ENCODE results near the gene TRIP13.

The TRIP13 gene

GRCh38 chr5:885529-885928, 7.2 kb upstream of the TRIP13 start:
- in situ Hi-C loops (cut with HindIII; ENCODE audit: low sequenced_read_pairs), result no loop called here
- no peak for TF ChIP-seq CTCF (IDR thresholded peaks at IDR 0.05; ENCODE audit: low read depth, low read length)
- H3K4me3 ChIP-seq (ENCODE audit: low read depth, low read length), result no peak overlapping the region
- no peak for DNase-seq (ENCODE audit: low read depth, low spot score)

DNA sequence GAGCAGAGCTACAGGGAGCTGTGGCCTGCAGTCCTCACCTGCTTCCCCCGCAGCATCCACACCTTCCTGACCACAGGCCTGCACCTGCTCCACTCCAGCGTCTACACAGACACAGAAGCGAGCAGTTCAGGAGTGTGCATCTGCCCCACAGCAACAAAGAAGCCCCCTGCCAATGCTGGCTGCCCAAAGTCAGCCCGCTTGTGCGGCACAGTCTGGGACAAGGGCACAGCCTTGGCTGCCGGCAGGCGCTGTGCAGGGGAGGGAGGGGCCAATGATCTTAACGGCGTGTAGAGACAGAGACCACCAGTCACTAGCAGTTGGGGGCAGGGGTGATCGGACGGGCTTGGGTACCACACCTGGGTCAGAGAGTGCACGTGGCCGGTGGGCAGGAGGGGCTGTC, 6.6 kb upstream of the TRIP13 start:
- in situ Hi-C loops (cut with HindIII; ENCODE audit: low sequenced_read_pairs), result no loop called here
- TF ChIP-seq CTCF (IDR thresholded peaks at IDR 0.05; ENCODE audit: low read depth, low read length), result no peak
- H3K4me3 ChIP-seq (ENCODE audit: low read depth, low read length), result no peak overlapping the region
- no peak for DNase-seq (ENCODE audit: low read depth, low spot score)

GRCh38 chr5:886716-887325, 5.9 kb upstream of the TRIP13 start:
- in situ Hi-C loops (cut with HindIII; ENCODE audit: low sequenced_read_pairs), result no loop called here
- no peak for TF ChIP-seq CTCF (IDR thresholded peaks at IDR 0.05; ENCODE audit: low read depth, low read length)
- H3K4me3 ChIP-seq (ENCODE audit: low read depth, low read length), result no peak overlapping the region
- DNase-seq (ENCODE audit: low read depth, low spot score), result no peak

DNA sequence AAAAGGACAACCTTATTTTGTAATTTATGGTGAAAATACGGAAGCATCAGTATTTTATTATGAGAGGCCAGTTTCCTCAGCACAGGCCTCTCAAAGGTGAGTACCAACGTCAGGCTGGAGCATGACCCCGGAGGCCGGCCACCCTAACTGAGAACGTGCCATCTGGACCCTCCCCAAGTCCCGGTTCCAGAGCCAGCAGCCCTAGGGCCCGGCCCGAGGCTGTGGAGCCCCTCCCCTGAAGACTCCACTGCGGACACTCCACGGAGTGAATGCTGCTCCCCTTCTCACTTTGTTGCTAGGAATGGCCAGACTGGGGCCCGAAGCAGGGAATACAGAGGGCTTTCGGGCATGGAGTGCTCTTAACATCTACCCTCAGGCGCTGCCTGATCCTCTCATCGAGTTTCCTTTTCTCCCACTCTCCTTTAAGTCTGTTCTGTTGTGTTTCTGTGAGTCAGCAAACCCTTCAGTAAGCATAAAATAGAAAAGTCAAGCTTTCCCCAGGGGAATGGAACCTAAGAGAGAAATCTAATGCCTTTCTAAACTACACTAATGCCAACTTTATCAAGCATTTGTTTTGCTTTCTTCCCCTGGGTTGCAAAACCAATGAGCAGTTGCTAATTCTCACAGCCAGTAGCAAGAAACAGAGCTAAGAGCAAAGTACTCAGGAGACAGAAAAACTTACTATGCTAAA, 4.6 kb upstream of the TRIP13 start:
- TF ChIP-seq CTCF (IDR thresholded peaks at IDR 0.05; ENCODE audit: low read depth, low read length), result no peak
- in situ Hi-C loops (cut with HindIII; ENCODE audit: low sequenced_read_pairs), result no loop called here
- DNase-seq (ENCODE audit: low read depth, low spot score), result no peak
- no peak overlapping the region for H3K4me3 ChIP-seq (ENCODE audit: low read depth, low read length)

DNA sequence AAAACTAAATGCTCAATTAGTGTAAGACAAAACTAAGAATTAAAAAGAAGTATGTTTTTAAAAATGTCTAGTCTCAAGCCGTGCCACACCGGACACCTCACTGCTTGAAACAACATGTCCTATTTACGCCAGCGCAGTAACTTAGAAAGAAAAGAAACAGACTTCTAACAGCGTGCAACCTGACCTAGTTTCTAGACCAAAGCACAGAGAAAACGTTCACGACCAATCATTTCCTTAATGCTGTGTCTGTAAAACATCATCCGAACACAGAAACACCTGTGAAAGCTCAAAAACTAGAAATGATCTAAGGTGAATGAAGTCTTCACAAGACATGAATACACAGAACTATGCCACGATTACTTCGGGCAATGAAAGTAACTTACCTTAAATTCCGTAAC, 4.0 kb upstream of the TRIP13 start:
- in situ Hi-C loops (cut with HindIII; ENCODE audit: low sequenced_read_pairs), result no loop called here
- no peak overlapping the region for H3K4me3 ChIP-seq (ENCODE audit: low read depth, low read length)
- TF ChIP-seq CTCF (IDR thresholded peaks at IDR 0.05; ENCODE audit: low read depth, low read length), result no peak
- DNase-seq (ENCODE audit: low read depth, low spot score), result no peak

GRCh38 chr5:889075-889710, 3.5 kb upstream of the TRIP13 start:
- H3K4me3 ChIP-seq (ENCODE audit: low read depth, low read length), result no peak overlapping the region
- TF ChIP-seq CTCF (IDR thresholded peaks at IDR 0.05; ENCODE audit: low read depth, low read length), result no peak
- no peak for DNase-seq (ENCODE audit: low read depth, low spot score)
- in situ Hi-C loops (cut with HindIII; ENCODE audit: low sequenced_read_pairs), result no loop called here

Data from astrocyte of the spinal cord (primary cell).